ENCODE data around the gene ALDH16A1.

ALDH16A1 gene

DNA sequence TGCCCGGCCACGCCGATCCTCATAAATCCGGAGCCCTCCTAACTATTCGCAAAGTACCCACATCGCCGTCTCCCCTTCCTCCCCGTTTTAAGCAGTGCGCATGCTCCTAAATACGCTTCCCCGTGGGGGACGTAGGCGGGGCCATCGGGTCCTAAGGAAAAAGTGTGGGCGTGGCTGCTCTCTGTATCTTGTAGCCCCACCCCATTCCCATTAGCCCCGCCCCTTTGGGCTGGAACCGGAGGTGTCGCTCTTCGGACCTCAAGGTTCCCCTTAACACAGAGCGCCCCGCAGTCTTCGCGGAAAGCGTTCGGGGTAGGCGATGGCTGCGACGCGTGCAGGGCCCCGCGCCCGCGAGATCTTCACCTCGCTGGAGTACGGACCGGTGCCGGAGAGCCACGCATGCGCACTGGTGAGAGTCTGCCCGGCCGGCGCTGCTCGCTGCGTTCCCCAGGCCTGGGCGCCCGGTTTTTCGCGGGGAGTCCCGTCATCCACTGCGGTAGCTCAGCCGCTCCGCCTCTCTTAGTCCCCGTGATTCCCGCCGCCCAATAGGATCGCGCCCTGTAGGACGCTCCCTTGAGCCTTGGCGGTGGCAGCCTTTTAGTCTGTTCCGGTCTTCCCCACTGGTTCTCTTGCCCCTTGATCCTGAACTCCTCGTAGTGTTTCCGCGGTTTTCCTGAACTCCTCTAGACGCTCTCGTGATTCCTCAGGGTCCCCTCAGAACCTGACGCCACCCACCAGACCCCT, at the start of gene ALDH16A1:
Gene ALDH16A1 (plus strand): TSS at position 213 of the 744 bp plus-strand sequence. CDS start 107 bp downstream, at position 320.
- Histone ChIP-seq H3K4me1 (ENCODE audit: insufficient read depth, low read length) (no peaks in the 10 kb centered on the region), H3K9me3 (ENCODE audit: control insufficient read depth, insufficient read depth, low read length) (no peaks in the 10 kb centered on the region), H3K36me3 (ENCODE audit: insufficient read depth, low read length) (no peaks in the 10 kb centered on the region), H3K9ac (ENCODE audit: low read depth, low read length) (peak within 1 kb of the TSS; percentile 79)

DNA sequence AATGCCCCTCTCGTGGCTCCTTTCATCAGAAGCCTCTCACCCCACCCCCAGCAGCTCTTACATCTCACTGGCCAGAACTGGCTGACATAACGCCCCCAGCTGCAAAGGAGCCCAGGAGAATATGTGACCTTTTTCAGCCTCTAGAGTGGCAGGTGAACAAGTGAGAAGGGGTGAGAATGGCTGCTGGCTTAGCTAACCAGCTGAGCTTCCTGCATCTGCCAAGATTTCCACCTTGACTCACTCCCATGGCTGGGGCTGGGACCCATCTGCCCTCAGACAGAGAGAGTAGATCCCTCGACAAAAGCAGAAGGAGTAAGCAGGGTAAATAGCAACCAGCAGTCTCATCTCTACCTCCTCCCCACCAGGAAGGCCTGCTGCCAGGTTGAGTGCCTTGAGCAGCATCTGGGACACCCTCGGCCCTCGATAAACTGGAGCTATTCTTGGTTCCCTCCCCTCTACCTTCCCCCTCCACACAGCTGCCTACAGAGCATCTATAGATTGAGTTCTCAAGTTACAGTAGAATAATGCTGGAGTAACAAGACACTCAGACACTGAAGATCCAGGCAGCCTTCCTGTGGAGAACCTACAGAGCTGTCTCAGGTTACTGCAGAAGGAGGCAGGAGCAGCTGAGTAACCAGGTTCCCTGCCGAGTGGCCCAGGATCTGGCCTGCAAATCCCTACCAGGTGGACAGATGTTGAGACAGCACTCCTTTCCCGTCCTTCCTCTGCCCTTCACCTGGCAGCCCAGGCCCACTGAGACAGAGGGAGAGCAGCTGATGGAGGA, 49.4 kb upstream of the ALDH16A1 start:
- H3K4me1 ChIP-seq (ENCODE audit: insufficient read depth, low read length): peaks cover 3% of the 10 kb centered on the region; the same call in 1 of the 2 replicates
- H3K9me3 ChIP-seq (ENCODE audit: control insufficient read depth, insufficient read depth, low read length): no peaks in the 10 kb centered on the region
- no peak overlapping the region for H3K9ac ChIP-seq (ENCODE audit: low read depth, low read length)
- H3K36me3 ChIP-seq (ENCODE audit: insufficient read depth, low read length): no peaks in the 10 kb centered on the region

DNA sequence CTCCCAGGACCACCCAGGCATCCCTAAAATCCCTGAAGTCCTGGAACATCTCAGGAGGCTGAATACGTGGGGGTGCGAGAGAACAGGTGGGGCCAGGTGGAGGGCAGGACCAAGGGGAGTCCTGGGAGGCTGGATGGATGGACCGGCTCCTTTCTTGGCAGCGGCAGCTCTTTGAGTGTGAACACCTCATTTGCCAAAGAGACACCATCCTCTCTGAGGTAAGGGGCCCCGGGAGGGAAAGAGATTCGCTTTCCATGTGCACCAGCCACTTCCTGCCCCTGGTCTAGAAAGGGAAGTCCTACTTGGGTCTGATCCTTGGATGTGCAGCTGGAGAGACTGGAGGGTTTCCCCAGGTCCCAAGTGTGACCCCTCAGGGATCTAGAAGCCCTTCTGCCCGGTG, 45.9 kb upstream of the ALDH16A1 start:
- Histone ChIP-seq H3K9ac (ENCODE audit: low read depth, low read length) (no peak overlapping the region), H3K9me3 (ENCODE audit: control insufficient read depth, insufficient read depth, low read length) (no peaks in the 10 kb centered on the region), H3K36me3 (ENCODE audit: insufficient read depth, low read length) (no peaks in the 10 kb centered on the region), H3K4me1 (ENCODE audit: insufficient read depth, low read length) (peaks cover 3% of the 10 kb centered on the region; the same call in 1 of the 2 replicates)

DNA sequence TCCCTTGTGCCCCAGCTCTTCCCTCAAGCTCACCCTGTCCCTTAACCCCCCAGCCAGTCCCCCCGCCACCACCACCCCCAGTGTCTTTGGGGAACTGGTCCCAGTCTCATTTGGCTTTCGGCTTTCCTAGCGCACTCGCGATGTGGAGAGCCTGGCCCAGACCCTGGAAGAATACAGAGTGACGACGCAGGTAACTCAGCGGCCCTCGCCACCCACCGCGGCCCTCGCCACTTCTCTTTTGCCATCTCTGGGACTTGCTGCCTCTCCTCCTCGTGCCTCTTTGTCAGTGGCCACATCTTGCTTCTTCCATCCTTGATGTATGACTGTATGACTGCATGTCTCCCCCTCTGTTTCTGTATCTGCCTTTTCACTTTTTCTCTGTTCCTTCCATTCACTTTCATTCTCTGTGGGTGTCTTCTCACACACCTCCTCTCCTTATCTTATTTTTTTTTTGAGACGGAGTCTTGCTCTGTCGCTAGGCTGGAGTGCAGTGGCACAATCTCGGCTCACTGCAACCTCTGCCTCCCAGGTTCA, 45.5 kb upstream of the ALDH16A1 start:
- H3K9me3 ChIP-seq (ENCODE audit: control insufficient read depth, insufficient read depth, low read length): no peaks in the 10 kb centered on the region
- peaks cover 3% of the 10 kb centered on the region; the same call in 1 of the 2 replicates for H3K4me1 ChIP-seq (ENCODE audit: insufficient read depth, low read length)
- H3K36me3 ChIP-seq (ENCODE audit: insufficient read depth, low read length): no peaks in the 10 kb centered on the region
- H3K9ac ChIP-seq (ENCODE audit: low read depth, low read length): no peak overlapping the region

DNA sequence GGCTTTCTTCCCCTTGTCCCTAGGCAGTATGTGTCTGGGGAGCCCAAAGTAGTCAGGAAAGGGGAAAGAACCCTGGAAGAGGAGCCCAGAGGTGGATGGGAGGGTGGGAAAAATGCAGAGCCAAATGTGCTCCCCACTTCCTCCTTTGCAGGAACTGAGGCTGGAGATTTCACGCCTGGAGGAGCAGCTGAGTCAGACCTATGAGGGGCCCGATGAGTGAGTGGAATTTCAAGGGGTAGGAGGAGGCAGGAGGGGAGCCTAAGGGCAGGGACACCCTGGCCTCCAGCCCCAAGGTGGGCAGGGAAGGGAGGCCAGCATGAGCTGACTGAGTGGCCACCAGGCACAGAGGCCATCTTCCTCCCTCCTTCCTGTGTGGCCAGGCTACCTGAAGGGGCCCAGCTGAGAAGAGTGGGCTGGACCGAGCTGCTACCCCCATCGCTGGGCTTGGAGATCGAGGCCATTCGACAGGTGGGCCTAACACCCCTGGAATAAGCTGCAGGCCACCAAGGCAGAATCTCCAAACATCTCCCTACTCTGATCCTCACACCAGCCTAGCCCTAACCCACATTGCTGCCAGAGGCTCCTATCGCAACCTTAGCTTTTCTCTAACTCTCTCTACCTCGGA, 44.1 kb upstream of the ALDH16A1 start:
- H3K36me3 ChIP-seq (ENCODE audit: insufficient read depth, low read length): no peaks in the 10 kb centered on the region
- H3K9ac ChIP-seq (ENCODE audit: low read depth, low read length): no peak overlapping the region
- H3K4me1 ChIP-seq (ENCODE audit: insufficient read depth, low read length): no peaks in the 10 kb centered on the region; the same call in 1 of the 2 replicates
- H3K9me3 ChIP-seq (ENCODE audit: control insufficient read depth, insufficient read depth, low read length): no peaks in the 10 kb centered on the region

DNA sequence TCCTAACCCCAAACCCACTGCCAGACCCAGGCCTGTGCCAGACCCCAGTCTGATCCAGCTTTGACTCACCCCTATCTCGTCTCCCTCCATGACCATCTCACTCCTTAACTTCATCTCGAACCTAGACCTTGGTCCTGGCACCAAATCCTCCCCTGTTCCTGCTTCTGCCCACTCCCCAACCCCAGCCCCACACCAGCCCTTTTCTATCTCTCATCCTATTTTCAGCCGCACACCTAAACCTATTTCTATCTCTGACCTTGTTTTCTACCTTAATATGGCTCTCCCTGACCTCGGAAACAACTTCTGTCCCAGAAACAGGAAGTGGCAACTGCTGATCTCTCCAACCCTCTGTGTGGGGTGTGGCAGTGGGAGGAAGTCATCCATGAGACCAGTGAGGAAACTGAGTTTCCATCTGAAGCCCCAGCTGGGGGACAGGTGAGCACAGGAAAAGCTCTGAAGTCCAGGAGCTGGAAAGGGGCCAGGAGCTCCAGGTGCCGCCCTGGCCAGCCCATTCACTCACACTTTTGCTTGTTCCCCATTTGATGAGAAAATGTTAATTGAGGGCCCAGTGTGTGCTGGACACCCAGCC, 43.5 kb upstream of the ALDH16A1 start:
- no peaks in the 10 kb centered on the region for H3K9me3 ChIP-seq (ENCODE audit: control insufficient read depth, insufficient read depth, low read length)
- no peaks in the 10 kb centered on the region for H3K36me3 ChIP-seq (ENCODE audit: insufficient read depth, low read length)
- H3K4me1 ChIP-seq (ENCODE audit: insufficient read depth, low read length): no peaks in the 10 kb centered on the region; the same call in 1 of the 2 replicates
- no peak overlapping the region for H3K9ac ChIP-seq (ENCODE audit: low read depth, low read length)

DNA sequence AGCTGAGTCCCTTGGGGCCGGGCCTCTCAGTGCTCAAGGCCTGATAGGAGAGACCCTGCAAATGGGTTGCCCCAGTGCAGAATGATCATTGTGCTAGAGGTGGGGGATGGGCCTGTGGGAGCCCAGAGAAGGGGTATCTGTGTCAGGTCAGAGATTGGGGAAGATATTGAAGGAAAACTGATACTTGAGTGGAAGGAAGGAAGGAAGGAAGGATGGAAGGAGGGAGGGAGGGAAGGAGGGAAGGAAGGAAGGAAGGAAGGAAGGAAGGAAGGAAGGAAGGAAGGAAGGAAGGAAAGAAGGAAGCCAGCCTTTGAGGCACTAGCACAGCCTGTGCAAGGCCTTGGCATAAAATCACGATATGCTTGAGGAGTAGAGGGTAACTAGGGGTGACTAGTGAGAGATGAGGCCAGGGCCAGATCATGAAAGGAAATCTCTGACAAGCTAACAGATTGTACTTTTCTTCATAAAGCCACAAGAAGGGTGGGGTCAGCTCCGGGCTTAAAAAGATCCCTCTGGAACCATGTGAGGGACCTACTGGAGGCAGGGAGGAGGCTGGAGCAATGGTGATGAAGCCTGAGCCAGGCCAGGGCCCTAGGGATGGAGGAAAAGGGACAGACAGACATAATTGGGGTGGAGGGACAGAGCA, 41.2 kb upstream of the ALDH16A1 start:
- Histone ChIP-seq H3K9ac (ENCODE audit: low read depth, low read length) (no peak overlapping the region), H3K4me1 (ENCODE audit: insufficient read depth, low read length) (no peaks in the 10 kb centered on the region; the same call in 1 of the 2 replicates)

DNA sequence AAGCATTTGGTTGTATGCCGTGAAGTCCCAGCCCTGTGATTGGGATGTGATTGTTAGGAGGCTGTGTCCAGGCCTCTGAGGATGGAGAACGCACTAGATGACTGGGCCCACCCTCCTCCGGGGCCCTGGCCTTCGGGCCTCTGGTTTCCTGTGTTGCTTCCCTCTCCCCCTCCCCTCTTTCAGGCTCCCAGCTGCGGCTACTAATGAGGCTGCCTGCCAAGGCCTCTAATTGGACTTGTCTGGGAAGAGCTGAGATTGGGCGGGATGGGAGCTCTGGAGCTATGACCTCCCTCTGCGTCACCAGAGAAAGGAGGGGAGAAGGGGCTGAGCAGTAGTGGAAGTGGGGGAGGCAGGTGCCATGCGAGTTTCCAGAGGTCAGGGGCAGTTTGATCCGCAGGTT, 39.7 kb upstream of the ALDH16A1 start:
- Histone ChIP-seq H3K9me3 (ENCODE audit: control insufficient read depth, insufficient read depth, low read length) (no peaks in the 10 kb centered on the region), H3K36me3 (ENCODE audit: insufficient read depth, low read length) (no peaks in the 10 kb centered on the region), H3K4me1 (ENCODE audit: insufficient read depth, low read length) (no peaks in the 10 kb centered on the region; the same call in 1 of the 2 replicates), H3K9ac (ENCODE audit: low read depth, low read length) (no peak overlapping the region)

More for the DNA sequence above, 41.2 kb upstream of the ALDH16A1 start:
- Histone ChIP-seq H3K9me3 (ENCODE audit: control insufficient read depth, insufficient read depth, low read length) (no peaks in the 10 kb centered on the region), H3K36me3 (ENCODE audit: insufficient read depth, low read length) (no peaks in the 10 kb centered on the region)

DNA sequence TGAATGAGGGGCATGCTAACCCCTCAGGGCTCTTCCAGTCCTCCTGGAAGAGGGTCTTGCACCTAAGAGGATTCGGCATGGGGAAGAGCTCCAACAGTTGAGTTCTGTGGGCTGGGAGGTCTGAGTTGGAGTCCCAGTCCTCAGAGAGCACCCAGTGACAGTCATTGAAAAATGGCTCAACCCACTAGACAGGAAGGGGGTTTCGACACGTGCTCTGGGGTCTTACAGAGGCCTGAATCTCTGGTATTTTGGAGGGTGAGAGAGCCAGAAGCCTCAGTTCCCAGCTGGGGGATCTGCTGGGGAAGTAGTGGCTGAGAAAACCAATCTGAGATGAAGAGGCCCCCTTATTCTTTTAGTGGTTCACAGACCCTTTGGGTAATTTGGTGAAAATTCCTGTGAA, 38.8 kb upstream of the ALDH16A1 start:
- no peaks in the 10 kb centered on the region for H3K36me3 ChIP-seq (ENCODE audit: insufficient read depth, low read length)
- no peak overlapping the region for H3K9ac ChIP-seq (ENCODE audit: low read depth, low read length)
- H3K9me3 ChIP-seq (ENCODE audit: control insufficient read depth, insufficient read depth, low read length): no peaks in the 10 kb centered on the region
- H3K4me1 ChIP-seq (ENCODE audit: insufficient read depth, low read length): no peaks in the 10 kb centered on the region; the same call in 1 of the 2 replicates

DNA sequence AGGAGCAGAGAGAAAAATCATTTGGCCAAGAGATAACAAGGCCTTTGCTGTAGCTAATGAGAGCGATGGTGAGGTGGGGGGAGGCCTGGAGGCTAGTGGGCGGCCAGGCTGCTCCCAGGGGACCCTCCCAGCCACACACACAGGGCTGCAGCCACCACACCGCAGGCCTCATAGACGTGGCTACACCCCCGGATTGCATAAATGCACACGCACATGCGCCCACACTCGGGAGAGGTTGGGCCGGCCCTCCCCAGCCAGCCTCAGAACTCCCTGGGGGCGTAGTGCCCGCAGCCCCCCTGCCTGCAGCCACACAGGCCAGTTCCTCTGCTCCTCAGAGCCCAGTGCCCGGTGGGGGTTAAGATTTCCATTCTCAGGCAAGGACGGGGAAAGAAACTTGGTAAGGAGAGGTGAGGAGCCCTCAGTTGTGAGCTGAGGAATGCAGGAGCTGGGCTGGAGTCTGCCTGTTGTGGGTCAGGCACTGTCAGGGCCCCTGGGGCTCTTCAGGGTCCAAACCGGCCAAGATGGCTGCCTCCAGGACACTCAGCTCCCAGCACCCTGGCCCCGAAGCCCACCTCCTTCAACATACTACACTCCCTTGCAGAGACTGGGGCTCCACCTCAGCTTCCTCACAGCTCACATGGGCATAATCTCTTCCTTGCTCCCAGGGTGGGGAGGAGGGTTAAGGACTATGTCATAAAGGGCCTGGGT, 37.8 kb upstream of the ALDH16A1 start:
- Histone ChIP-seq H3K4me1 (ENCODE audit: insufficient read depth, low read length) (peaks cover under 1% of the 10 kb centered on the region; the same call in 1 of the 2 replicates), H3K36me3 (ENCODE audit: insufficient read depth, low read length) (no peaks in the 10 kb centered on the region), H3K9me3 (ENCODE audit: control insufficient read depth, insufficient read depth, low read length) (no peaks in the 10 kb centered on the region), H3K9ac (ENCODE audit: low read depth, low read length) (no peak overlapping the region)

DNA sequence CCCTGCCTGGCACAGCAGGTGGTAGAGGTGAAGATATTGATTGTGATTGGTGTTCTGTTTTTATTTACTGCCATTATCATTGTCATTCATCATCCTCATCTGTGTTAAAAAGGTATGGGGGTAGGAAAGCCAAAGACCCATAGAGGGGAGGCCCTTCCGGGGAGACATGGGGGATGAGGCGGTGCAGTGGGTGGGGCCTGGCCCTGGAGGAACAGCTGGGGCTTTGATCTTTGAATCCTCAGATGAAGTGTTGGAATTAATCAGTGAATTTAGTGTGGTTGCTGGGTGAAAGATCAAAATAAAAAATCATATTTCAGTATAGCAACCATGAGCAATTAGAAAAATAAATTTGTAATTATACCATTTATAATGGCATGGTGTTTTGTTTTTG, 37.2 kb upstream of the ALDH16A1 start:
- Histone ChIP-seq H3K9me3 (ENCODE audit: control insufficient read depth, insufficient read depth, low read length) (no peaks in the 10 kb centered on the region), H3K36me3 (ENCODE audit: insufficient read depth, low read length) (no peaks in the 10 kb centered on the region), H3K4me1 (ENCODE audit: insufficient read depth, low read length) (peaks cover 3% of the 10 kb centered on the region; the same call in 1 of the 2 replicates), H3K9ac (ENCODE audit: low read depth, low read length) (no peak overlapping the region)

DNA sequence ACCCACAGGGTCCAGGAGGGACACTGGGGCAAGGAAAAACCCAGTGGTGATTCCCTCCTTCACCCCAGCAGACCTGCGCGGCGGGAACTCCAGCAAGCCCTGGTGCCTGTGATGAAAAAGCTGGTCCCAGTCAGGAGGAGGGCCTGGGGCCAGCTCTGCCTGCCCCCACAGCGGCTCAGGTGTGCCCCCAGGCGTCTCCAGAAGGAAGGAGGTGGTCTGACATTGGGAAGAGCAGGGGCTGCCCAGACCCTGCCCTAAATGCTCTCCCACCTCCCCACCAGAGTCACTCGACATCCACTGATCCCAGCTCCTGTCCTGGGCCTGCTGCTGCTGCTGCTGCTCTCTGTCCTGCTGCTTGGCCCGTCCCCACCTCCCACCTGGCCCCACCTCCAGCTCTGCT, 35.9 kb upstream of the ALDH16A1 start:
- Histone ChIP-seq H3K4me1 (ENCODE audit: insufficient read depth, low read length) (peaks cover 3% of the 10 kb centered on the region; the same call in 1 of the 2 replicates), H3K9ac (ENCODE audit: low read depth, low read length) (no peak overlapping the region), H3K9me3 (ENCODE audit: control insufficient read depth, insufficient read depth, low read length) (no peaks in the 10 kb centered on the region)

DNA sequence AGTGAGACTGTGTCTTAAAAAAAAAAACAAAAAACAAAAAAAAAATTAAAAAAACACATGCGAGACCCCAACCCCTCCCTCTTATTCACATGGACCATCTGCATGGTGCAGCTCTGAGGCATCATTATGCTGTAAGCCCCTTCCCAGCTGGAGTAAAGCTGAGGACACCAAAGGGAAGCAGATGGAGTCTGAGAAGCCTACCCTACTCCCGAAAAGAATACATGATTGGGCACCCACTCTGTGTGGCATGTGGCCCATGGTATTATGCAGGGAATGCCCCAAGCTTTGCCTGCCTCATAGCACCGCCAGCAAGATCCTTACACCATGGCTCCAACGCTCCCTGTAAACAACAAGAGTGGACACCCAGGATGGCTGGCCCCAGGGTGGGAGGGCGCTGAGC, 34.5 kb upstream of the ALDH16A1 start:
- peaks cover 4% of the 10 kb centered on the region; the same call in 1 of the 2 replicates for H3K4me1 ChIP-seq (ENCODE audit: insufficient read depth, low read length)

More for the DNA sequence above, 35.9 kb upstream of the ALDH16A1 start:
- H3K36me3 ChIP-seq (ENCODE audit: insufficient read depth, low read length): no peaks in the 10 kb centered on the region

More for the DNA sequence above, 34.5 kb upstream of the ALDH16A1 start:
- no peaks in the 10 kb centered on the region for H3K36me3 ChIP-seq (ENCODE audit: insufficient read depth, low read length)
- no peaks in the 10 kb centered on the region for H3K9me3 ChIP-seq (ENCODE audit: control insufficient read depth, insufficient read depth, low read length)
- no peak overlapping the region for H3K9ac ChIP-seq (ENCODE audit: low read depth, low read length)

All from ES-I3 (cell line).